Measurements from ENCODE around the gene EFNA2.

GRCh38 chr19:1325568-1326294 is 40.1 kb downstream of the EFNA2 start:
- TF ChIP-seq CTCF (IDR thresholded peaks at IDR 0.05) = no peak
- TF ChIP-seq POLR2A (IDR thresholded peaks at IDR 0.05) = no peak
- TF ChIP-seq EP300 (IDR thresholded peaks at IDR 0.05) = no peak
